ENCODE measurements around the gene PLD1. TPM values are rescaled to one million over a fixed set of nuclear protein-coding genes. Genes with fewer than 3 reads are reported as not detected.
A peak's percentile ranks its signal among the peaks of the same experiment; 100 is the strongest.

PLD1 gene
- total and polyA plus RNA-seq, 10 donors, result 3.0 to 75.2 (median 54.0) TPM

- no peak for TF ChIP-seq POLR2A (IDR thresholded peaks at IDR 0.05)
- no peak for TF ChIP-seq CTCF (IDR thresholded peaks at IDR 0.05 in 8 of 11, conservative IDR thresholded peaks at IDR 0.05 in 3 of 11)
- TF ChIP-seq POLR2AphosphoS5 (IDR thresholded peaks at IDR 0.05), result no peak
- intact Hi-C loops (cut with DNase I; ENCODE audit: low total_unique reads), result no loop called here
- no peaks in the 10 kb centered on the region for H3K27me3 ChIP-seq (replicated peaks in 1 of 7)
- WGBS, 5 donors, result 84 to 96% (median 85%) methylated on average over 2 of the region's 2 CpGs
- H3K36me3 ChIP-seq, result no peaks in the 10 kb centered on the region
- no peak for DNase-seq
- H3K27ac ChIP-seq, result no peak overlapping the region
- no peak overlapping the region for H3K4me3 ChIP-seq
- peaks cover 0 to 9% (median 0%) of the 10 kb centered on the region in 6 donors for H3K4me1 ChIP-seq
- H3K9me3 ChIP-seq, result no peaks in the 10 kb centered on the region
Observed at GRCh38 chr3:171844873-171845272, 34.6 kb upstream of the PLD1 start.

DNA sequence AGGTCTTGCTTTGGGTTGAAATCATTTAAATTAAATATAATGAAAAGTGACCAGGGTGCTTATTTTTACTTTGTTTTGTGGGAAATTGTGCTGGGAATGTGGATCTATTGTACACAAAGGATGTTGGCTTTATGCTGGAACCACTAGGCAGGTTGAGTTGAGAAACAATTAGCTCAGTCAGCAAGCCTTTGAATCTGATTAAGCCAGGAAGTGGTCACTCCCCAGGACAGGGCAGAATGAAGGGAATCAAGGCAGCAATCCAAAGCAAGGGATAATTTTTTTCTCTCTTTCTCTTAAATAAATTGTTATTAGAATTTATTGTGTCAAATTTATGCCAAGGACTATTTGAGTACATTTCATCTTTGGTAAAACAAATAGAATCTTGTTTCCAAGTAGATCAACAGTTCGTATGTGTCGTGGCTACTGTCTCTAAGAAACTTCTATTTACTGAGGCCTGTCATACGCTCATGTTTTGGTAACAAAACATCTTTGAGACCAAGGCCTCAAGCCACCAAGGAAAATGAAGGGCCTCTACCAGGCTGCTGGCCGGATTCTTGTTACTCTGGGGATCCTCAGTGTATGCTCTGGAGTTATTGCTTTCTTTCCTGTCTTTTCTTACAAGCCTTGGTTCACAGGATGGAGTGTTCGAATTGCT is 32.7 kb upstream of the PLD1 start, which contains the start of gene TMEM212:
TSS of gene TMEM212 (plus strand) at position 486 of the 655 bp plus-strand sequence. CDS start at position 521, 35 bp downstream.
- intact Hi-C loops (cut with DNase I; ENCODE audit: low total_unique reads), result no loop called here
- H3K27ac ChIP-seq, result peak within 1 kb of the TSS in 1 of 8 donors; percentile 22

GRCh38 chr3:171841620-171842000 is 31.3 kb upstream of the PLD1 start:
- H3K36me3 ChIP-seq, result no peaks in the 10 kb centered on the region
- H3K27me3 ChIP-seq (replicated peaks in 1 of 7), result no peaks in the 10 kb centered on the region
- no peaks in the 10 kb centered on the region for H3K9me3 ChIP-seq
- no peak for DNase-seq
- WGBS, 5 donors, result 69 to 83% (median 72%) methylated on average over 1 of the region's 1 CpG
- H3K4me1 ChIP-seq, result peaks cover 0 to 18% (median 10%) of the 10 kb centered on the region in 6 donors
- intact Hi-C loops (cut with DNase I; ENCODE audit: low total_unique reads), result no loop called here
- TF ChIP-seq CTCF (IDR thresholded peaks at IDR 0.05 in 8 of 11, conservative IDR thresholded peaks at IDR 0.05 in 3 of 11), result no peak
- no peak for TF ChIP-seq POLR2A (IDR thresholded peaks at IDR 0.05)
- TF ChIP-seq POLR2AphosphoS5 (IDR thresholded peaks at IDR 0.05), result no peak
- H3K27ac ChIP-seq, result peak overlapping the region in 1 of 8 donors; percentile 9
- H3K4me3 ChIP-seq, result no peak overlapping the region

More for the DNA sequence above, 32.7 kb upstream of the PLD1 start, which contains the start of gene TMEM212:
- Histone ChIP-seq H3K4me3 (no peak within 1 kb of the TSS), H3K9me3 (no peaks in the 10 kb centered on the region), H3K4me1 (peaks cover 0 to 14% (median 8%) of the 10 kb centered on the region in 6 donors), H3K27me3 (replicated peaks in 1 of 7) (no peaks in the 10 kb centered on the region), H3K36me3 (no peaks in the 10 kb centered on the region)
- TF ChIP-seq POLR2AphosphoS5 (IDR thresholded peaks at IDR 0.05), result no peak
- no peak for TF ChIP-seq CTCF (IDR thresholded peaks at IDR 0.05 in 8 of 11, conservative IDR thresholded peaks at IDR 0.05 in 3 of 11)
- no peak for TF ChIP-seq POLR2A (IDR thresholded peaks at IDR 0.05)
- 80 to 88% (median 85%) methylated on average over 5 of the region's 5 CpGs for WGBS, 5 donors
- DNase-seq, result no peak

- no peak for DNase-seq
- Histone ChIP-seq H3K36me3 (no peaks in the 10 kb centered on the region), H3K27ac (no peak overlapping the region), H3K9me3 (no peaks in the 10 kb centered on the region), H3K4me3 (no peak overlapping the region), H3K27me3 (replicated peaks in 1 of 7) (no peaks in the 10 kb centered on the region), H3K4me1 (peaks cover 0 to 18% (median 10%) of the 10 kb centered on the region in 6 donors)
- TF ChIP-seq POLR2A (IDR thresholded peaks at IDR 0.05) (no peak), CTCF (IDR thresholded peaks at IDR 0.05 in 8 of 11, conservative IDR thresholded peaks at IDR 0.05 in 3 of 11) (no peak), POLR2AphosphoS5 (IDR thresholded peaks at IDR 0.05) (no peak)
- intact Hi-C loops (cut with DNase I; ENCODE audit: low total_unique reads), result no loop called here
- 63 to 75% (median 70%) methylated on average over 6 of the region's 6 CpGs for WGBS, 5 donors
Observed at GRCh38 chr3:171840811-171841619, 30.7 kb upstream of the PLD1 start.
